HEK293T (cell line): ENCODE results near the gene ABHD12.

ENCODE experiments used
- CTCF ChIA-PET: fragments of 350-600 bp; formaldehyde crosslinking; extraction: SDS; loops from one replicate; lab custom pipeline; 2021; ENCODE audit warnings: antibody characterized with exemption, inconsistent platforms; lab: Yijun Ruan, JAX
- POLR2A ChIA-PET: fragments of 350-600 bp; formaldehyde crosslinking; extraction: SDS; loops from one replicate; lab custom pipeline; 2020; ENCODE audit warnings: antibody characterized with exemption, inconsistent platforms; lab: Yijun Ruan, JAX
- DNase-seq: peaks from one replicate; pipeline ENCODE4 v3.0.0; 2012; ENCODE audit warnings: mixed read lengths; ENCODE audit errors: extremely low spot score
- ARNT ChIP-seq: fragments of 450-650 bp; IDR thresholded peaks from 2 replicates; pipeline ENCODE4 v1.6.1; 2017; ENCODE audit warnings: mild to moderate bottlenecking
- BHLHE40 ChIP-seq: fragments of 450-650 bp; IDR thresholded peaks from 2 replicates; pipeline ENCODE4 v1.6.1; 2016; ENCODE audit warnings: mild to moderate bottlenecking, moderate library complexity, borderline replicate concordance
- CTBP1 ChIP-seq: fragments of 450-650 bp; IDR thresholded peaks from 2 replicates; pipeline ENCODE4 v1.6.1; 2016; ENCODE audit warnings: borderline replicate concordance
- ELF4 ChIP-seq: fragments of 450-650 bp; IDR thresholded peaks from 2 replicates; pipeline ENCODE4 v1.6.1; 2017; ENCODE audit warnings: antibody characterized with exemption
- FOXA1 ChIP-seq: fragments of 450-650 bp; IDR thresholded peaks from 2 replicates; pipeline ENCODE4 v1.6.1; 2016; ENCODE audit warnings: mild to moderate bottlenecking
- FOXK2 ChIP-seq: fragments of 450-650 bp; IDR thresholded peaks from 2 replicates; pipeline ENCODE4 v1.6.1; 2016; ENCODE audit warnings: mild to moderate bottlenecking
- FOXM1 ChIP-seq: fragments of 450-650 bp; IDR thresholded peaks from 2 replicates; pipeline ENCODE4 v1.6.1; 2017; ENCODE audit warnings: mild to moderate bottlenecking, borderline replicate concordance
- HDGF ChIP-seq: fragments of 450-650 bp; IDR thresholded peaks from 2 replicates; pipeline ENCODE4 v1.6.1; 2017; ENCODE audit warnings: antibody characterized with exemption, borderline replicate concordance
- L3MBTL2 ChIP-seq: fragments of 450-650 bp; conservative IDR thresholded peaks from 2 replicates; pipeline ENCODE4 v1.6.1; 2016; ENCODE audit warnings: mild to moderate bottlenecking
- LEF1 ChIP-seq: fragments of 450-650 bp; IDR thresholded peaks from 2 replicates; pipeline ENCODE4 v1.6.1; 2017; ENCODE audit warnings: mild to moderate bottlenecking, borderline replicate concordance
- NFRKB ChIP-seq: fragments of 450-650 bp; IDR thresholded peaks from 2 replicates; pipeline ENCODE4 v1.6.1; 2016; ENCODE audit warnings: mild to moderate bottlenecking, moderate library complexity
- SP1 ChIP-seq: fragments of 450-650 bp; IDR thresholded peaks from 2 replicates; pipeline ENCODE4 v1.6.1; 2017
- SUZ12 ChIP-seq: fragments of 450-650 bp; IDR thresholded peaks from 2 replicates; pipeline ENCODE4 v1.6.1; 2016; ENCODE audit warnings: mild to moderate bottlenecking
- TARDBP ChIP-seq: fragments of 450-650 bp; IDR thresholded peaks from 2 replicates; pipeline ENCODE4 v1.6.1; 2016
- ZNF384 ChIP-seq: fragments of 450-650 bp; IDR thresholded peaks from 2 replicates; pipeline ENCODE4 v1.6.1; 2016
- TF ChIP-seq, protein P1 (sequence below): fragments of 450-650 bp; IDR thresholded peaks from 2 replicates; pipeline ENCODE4 v1.6.1; 2016

ABHD12 gene

DNA sequence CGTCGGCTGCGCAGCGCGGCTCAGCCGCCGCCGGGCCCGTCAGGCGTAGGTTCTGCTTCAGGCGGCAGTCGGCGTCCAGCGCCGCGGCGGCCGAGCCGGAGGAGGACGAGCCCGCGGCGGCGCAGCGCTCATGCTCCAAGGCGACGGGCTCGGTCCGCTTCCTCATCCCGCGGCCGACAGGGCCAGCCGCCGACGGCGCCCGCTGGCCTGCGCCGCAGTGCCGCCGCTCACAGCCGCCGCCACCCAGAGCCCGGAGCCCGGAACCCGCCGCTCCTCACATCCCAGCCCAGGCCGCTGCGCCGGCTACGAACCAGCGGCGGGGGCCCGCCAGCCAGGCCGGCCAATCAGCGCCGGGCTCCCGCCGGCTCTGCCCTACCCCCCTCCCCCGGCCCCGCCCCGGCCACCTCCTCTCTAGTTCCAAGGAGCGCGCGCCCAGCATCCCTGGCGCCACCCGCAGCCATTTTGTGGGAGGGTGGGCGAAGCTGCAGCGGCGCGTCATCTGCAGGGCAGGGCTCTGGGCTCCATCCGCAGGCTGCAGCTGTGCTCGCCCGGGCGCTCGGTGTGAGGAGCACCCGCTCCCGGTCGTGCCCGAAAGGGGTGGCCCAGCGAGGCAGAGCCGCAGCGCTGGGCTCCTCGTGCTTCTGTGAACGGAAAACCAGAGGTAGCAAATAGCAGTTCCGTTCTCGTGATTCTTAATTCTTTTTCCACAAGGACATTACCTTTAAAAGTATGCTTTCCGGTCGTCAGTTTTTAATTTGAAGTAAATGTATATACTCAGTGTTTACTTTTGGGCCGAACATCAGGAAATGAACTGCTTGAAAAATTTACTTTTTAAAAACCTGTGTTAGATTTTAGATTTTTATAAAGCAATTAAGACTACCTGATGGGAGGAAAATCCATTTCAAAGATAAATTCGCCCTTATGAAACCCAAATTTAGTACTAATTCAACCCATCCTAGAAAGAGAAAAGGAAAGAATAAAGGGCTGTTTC lies at the start of gene ABHD12:
TSS of gene ABHD12 (minus strand) at position 298 of the 991 bp plus-strand sequence. CDS start at position 166, 132 bp downstream.
- TF ChIP-seq CTBP1 (no peak), L3MBTL2 (peak; percentile 61)
- POLR2A ChIA-PET, result interaction anchor here (0.5 to 1.0 kb wide), 5 partner anchors 16 to 198 kb away, joined by 3 to 6 read pairs (median 3); partner anchors contain the start of genes GINS1 and PYGB

DNA sequence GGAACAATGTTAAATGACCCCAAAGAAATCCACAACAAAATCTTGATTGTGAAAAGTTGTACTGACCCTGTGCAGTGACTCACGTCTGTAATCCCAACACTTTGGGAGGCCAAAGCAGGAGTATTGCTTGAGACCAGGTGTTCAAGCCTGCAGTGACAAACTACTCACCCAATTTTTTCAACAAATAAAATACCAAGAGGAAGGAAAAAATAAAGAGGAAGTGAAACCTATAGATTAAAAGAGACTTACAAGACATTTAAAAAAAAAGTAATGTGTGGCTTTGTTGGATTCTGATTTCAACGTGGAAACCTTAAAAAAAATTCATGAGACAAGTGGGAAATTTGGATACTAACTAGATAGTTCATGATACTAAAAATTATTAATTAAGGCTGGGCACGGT lies 48.7 kb upstream of the ABHD12 start:
- no peak for TF ChIP-seq FOXM1
- POLR2A ChIA-PET, result no interaction called here
- CTCF ChIA-PET, result interaction anchor here (0.6 kb wide), 1 partner anchor 143 kb away, joined by 3 read pairs; no protein-coding TSS in a partner anchor
- DNase-seq, result no peak

More for the DNA sequence above, at the start of gene ABHD12:
- CTCF ChIA-PET, result no interaction called here
- peak; percentile 90 for DNase-seq

DNA sequence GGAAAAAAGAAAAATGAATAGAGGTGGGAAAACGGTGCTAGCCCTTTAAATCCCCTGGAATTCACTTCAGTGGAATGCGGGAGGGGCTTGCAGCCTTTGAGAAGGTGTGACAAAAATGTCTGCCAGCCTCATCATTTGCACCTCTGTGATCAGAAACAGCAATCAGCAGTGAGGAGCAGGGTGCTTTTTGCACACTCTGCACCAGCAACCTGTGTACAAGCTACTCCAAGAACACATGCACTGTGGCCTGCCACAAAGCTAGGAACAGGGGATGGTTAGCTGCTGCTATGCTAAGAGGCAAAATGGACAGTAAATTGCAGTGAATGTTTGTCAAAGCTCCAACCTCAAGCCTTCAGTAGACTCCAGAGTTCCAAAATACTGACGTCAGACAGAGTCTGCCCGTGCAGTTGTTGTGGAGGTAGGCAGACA lies 46.5 kb upstream of the ABHD12 start:
- no peak for DNase-seq
- ChIA-PET POLR2A (no interaction called here), CTCF (no interaction called here)
- TF ChIP-seq ARNT (no peak), FOXA1 (no peak), SUZ12 (no peak), NFRKB (no peak), SP1 (no peak), ELF4 (no peak), L3MBTL2 (no peak), LEF1 (no peak), BHLHE40 (no peak), TARDBP (no peak)

DNA sequence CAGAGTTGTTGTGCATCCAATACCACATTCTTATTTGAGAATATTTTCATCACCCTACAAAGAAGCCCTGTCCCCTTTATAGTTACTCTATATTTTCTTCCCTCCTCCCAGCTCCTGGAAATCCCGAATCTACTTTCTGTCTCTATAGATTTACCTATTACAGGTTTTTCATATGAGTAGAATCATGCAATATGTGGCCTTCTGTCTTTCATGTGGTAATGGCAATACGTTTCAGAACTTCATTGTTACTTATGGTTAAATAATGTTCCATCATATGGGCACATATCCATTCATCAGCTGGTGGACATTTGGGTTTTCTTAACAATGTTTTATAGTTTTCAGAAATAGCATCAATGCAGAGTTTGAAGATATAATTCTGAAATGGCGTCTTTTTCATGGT lies 33.9 kb upstream of the ABHD12 start:
- DNase-seq, result no peak
- POLR2A ChIA-PET, result interaction anchor here (2.2 kb wide), 1 partner anchor 17 kb away, joined by 7 read pairs; the partner anchor contains the start of gene GINS1
- CTCF ChIA-PET, result no interaction called here
- no peak for TF ChIP-seq LEF1
- TF ChIP-seq HDGF, result no peak
- no peak for TF ChIP-seq FOXK2

DNA sequence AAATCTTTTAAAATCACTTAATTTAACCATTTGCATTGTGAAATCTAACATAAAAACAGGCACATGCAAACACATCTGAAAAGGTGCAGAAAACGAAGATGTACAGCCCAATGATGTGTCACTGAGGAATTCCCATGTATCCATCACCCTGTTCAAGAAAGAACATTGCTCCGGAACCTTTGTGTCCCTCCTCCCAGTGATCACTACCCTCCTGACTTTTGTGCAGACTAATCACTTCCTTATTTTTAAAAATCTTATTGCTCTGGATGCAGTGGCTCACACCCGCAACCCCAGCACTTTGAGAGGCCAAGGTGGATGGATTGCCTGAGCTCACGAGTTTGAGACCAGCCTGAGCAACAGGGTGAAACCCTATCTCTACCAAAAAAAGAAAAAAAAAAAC lies 31.4 kb upstream of the ABHD12 start:
- no peak for DNase-seq
- no peak for TF ChIP-seq TARDBP
- no peak for TF ChIP-seq ZNF384
- no peak for TF ChIP-seq ELF4
- TF ChIP-seq CTBP1, result no peak
- TF ChIP-seq ARNT, result no peak
- TF ChIP-seq HDGF, result no peak
- TF ChIP-seq L3MBTL2, result no peak
- TF ChIP-seq FOXK2, result no peak
- TF ChIP-seq SUZ12, result no peak
- TF ChIP-seq FOXA1, result no peak
- TF ChIP-seq NFRKB, result no peak
- TF ChIP-seq FOXM1, result no peak
- TF ChIP-seq LEF1, result no peak
- TF ChIP-seq, protein P1, sequence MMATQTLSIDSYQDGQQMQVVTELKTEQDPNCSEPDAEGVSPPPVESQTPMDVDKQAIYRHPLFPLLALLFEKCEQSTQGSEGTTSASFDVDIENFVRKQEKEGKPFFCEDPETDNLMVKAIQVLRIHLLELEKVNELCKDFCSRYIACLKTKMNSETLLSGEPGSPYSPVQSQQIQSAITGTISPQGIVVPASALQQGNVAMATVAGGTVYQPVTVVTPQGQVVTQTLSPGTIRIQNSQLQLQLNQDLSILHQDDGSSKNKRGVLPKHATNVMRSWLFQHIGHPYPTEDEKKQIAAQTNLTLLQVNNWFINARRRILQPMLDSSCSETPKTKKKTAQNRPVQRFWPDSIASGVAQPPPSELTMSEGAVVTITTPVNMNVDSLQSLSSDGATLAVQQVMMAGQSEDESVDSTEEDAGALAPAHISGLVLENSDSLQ, result no peak
- no peak for TF ChIP-seq BHLHE40
- no peak for TF ChIP-seq SP1
- CTCF ChIA-PET, result interaction anchor here (0.6 to 1.0 kb wide), 2 partner anchors 11 to 13 kb away, joined by 4 read pairs; no protein-coding TSS in a partner anchor
- POLR2A ChIA-PET, result no interaction called here

DNA sequence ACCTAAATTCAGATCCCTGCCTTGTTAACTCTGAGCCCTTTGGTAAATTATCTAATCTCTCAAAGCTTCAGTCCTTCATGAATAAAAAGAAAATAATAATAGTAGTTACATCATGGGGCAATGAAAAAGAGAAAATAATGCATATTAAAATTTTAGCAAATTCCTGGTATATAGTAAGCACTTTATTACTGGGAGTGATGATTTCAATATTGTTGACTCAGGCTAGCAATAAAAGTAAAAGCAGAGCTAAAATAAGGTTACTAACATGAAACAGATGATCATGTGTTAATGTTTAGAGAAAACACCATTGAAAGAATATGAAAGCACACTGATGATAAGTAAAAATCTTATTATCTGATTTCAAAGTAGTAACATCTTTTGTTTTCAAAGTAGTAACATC lies 30.5 kb upstream of the ABHD12 start:
- TF ChIP-seq FOXK2, result no peak
- TF ChIP-seq BHLHE40, result no peak
- no peak for TF ChIP-seq LEF1
- TF ChIP-seq ZNF384, result no peak
- TF ChIP-seq HDGF, result no peak
- no peak for TF ChIP-seq L3MBTL2
- TF ChIP-seq SP1, result no peak
- TF ChIP-seq TARDBP, result no peak
- no peak for TF ChIP-seq SUZ12
- no peak for TF ChIP-seq ARNT
- no peak for TF ChIP-seq NFRKB
- TF ChIP-seq ELF4, result no peak
- TF ChIP-seq, protein P1, result no peak
- TF ChIP-seq CTBP1, result no peak
- no peak for TF ChIP-seq FOXA1
- POLR2A ChIA-PET, result interaction anchor here (0.7 kb wide), 1 partner anchor 13 kb away, joined by 3 read pairs; no protein-coding TSS in a partner anchor
- CTCF ChIA-PET, result no interaction called here
- no peak for DNase-seq

DNA sequence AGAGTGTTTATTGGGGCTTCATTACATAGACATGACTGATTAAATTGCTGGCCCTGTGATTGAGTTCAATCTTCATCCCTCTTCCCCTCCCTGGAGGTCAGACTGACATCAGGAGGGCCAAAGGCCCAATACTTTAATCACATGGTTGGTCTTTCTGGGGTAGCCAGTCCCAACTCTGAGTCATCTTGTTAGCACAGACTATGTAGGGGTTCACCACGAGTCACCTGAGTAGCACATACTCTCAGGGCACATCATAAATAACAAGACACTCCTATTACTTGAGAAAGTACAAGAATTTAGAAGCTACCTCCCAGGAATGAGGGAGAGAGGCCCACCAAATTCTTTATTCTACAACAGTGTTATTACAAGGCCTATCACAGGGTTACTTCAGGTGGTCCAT lies 28.1 kb upstream of the ABHD12 start:
- CTCF ChIA-PET, result interaction anchor here (1.6 kb wide), 1 partner anchor 11 kb away, joined by 3 read pairs; the partner anchor contains the start of gene GINS1
- POLR2A ChIA-PET, result no interaction called here
- TF ChIP-seq NFRKB (no peak), BHLHE40 (no peak), L3MBTL2 (no peak), HDGF (no peak), FOXA1 (no peak), FOXM1 (no peak), CTBP1 (no peak), FOXK2 (no peak), LEF1 (no peak), SUZ12 (no peak), TARDBP (no peak), ARNT (no peak), ZNF384 (no peak), SP1 (no peak)
- TF ChIP-seq, protein P1, result no peak
- no peak for DNase-seq
